Stromal cell of bone marrow (primary cell): Measurements from ENCODE around the gene PTPRD.
A peak's percentile ranks its signal among the peaks of the same experiment; 100 is the strongest.
"Not testable (repeated sequence)": the region's sequence is repeated elsewhere in the genome, so short reads cannot be mapped to it uniquely, and the experiment has no call there.

ENCODE experiments used
- DNase-seq: peaks from one replicate; pipeline ENCODE4 v3.0.0-alpha.2; 2012; ENCODE audit warnings: low read depth

Gene PTPRD

GRCh38 chr9:9004810-9005209 lies 1608.0 kb downstream of the PTPRD start:
- no peak for DNase-seq

- DNase-seq: peak; percentile 3
Observed at GRCh38 chr9:9002826-9003583, 1609.8 kb downstream of the PTPRD start.

- no peak for DNase-seq
Observed at GRCh38 chr9:8980496-8981013, 1632.2 kb downstream of the PTPRD start.

GRCh38 chr9:8978334-8978733 lies 1634.5 kb downstream of the PTPRD start:
- no peak for DNase-seq

GRCh38 chr9:8968350-8968749 lies 1644.5 kb downstream of the PTPRD start:
- not testable (repeated sequence) for DNase-seq

GRCh38 chr9:8963885-8964284 lies 1648.9 kb downstream of the PTPRD start:
- DNase-seq: no peak

GRCh38 chr9:8962084-8962483 lies 1650.7 kb downstream of the PTPRD start:
- no peak for DNase-seq

- no peak for DNase-seq
Observed at GRCh38 chr9:8961186-8961851, 1651.5 kb downstream of the PTPRD start.

- no peak for DNase-seq
Observed at GRCh38 chr9:8960254-8960653, 1652.5 kb downstream of the PTPRD start.

GRCh38 chr9:8958358-8958757 lies 1654.4 kb downstream of the PTPRD start:
- DNase-seq: no peak

- DNase-seq: no peak
Observed at GRCh38 chr9:8955315-8955714, 1657.5 kb downstream of the PTPRD start.

GRCh38 chr9:8946461-8946860 lies 1666.3 kb downstream of the PTPRD start:
- no peak for DNase-seq

- no peak for DNase-seq
Observed at GRCh38 chr9:8943392-8943791, 1669.4 kb downstream of the PTPRD start.

- DNase-seq: no peak
Observed at GRCh38 chr9:8940650-8941049, 1672.2 kb downstream of the PTPRD start.

GRCh38 chr9:8926461-8926860 lies 1686.3 kb downstream of the PTPRD start:
- DNase-seq: no peak

- DNase-seq: no peak
Observed at GRCh38 chr9:8924562-8924961, 1688.2 kb downstream of the PTPRD start.

- DNase-seq: not testable (repeated sequence)
Observed at GRCh38 chr9:8920478-8921183, 1692.2 kb downstream of the PTPRD start.

GRCh38 chr9:8917956-8918739 lies 1694.7 kb downstream of the PTPRD start:
- DNase-seq: no peak

- DNase-seq: no peak
Observed at GRCh38 chr9:8916771-8917170, 1696.0 kb downstream of the PTPRD start.

GRCh38 chr9:8907868-8908267 lies 1704.9 kb downstream of the PTPRD start:
- no peak for DNase-seq

GRCh38 chr9:8905731-8906130 lies 1707.1 kb downstream of the PTPRD start:
- no peak for DNase-seq
